HL-60/S4 (cell line): ENCODE measurements around the gene PREPL.
"Not testable (repeated sequence)": the region's sequence is repeated elsewhere in the genome, so short reads cannot be mapped to it uniquely, and the experiment has no call there.

Experiments used
- in situ Hi-C: fragments of 300-500 bp; cut with MboI; formaldehyde crosslinking; loops from 2 replicates; pipeline ENCODE4 v1.14.3; 2022; ENCODE audit warnings: low sequenced_read_pairs

Gene PREPL

DNA sequence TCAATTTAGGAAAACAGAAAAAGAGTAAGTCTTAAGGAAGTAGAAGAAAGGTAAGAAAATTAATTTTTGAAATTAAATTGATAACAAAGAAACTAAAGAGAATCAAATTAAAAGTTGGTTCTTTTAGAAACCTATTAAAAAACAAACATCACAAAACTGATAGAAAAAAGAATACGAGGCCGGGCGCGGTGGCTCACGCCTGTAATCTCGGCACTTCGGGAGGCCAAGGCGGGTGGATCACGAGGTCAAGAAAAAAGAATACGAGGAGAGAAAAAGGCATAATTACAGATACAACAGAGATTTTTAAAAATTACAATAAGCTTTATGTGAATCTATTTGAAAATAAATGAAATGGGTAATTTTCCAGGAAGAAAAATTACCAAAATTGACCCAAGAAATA is 11.8 kb downstream of the PREPL start:
- in situ Hi-C loops: no loop called here

- in situ Hi-C loops: no loop called here
These were observed 12.9 kb downstream of the PREPL start for GRCh38 chr2:44348400-44348799.

GRCh38 chr2:44347526-44347925 is 13.8 kb downstream of the PREPL start:
- in situ Hi-C loops: no loop called here

- in situ Hi-C loops: no loop called here
These were observed 18.4 kb downstream of the PREPL start for GRCh38 chr2:44342854-44343253.

DNA sequence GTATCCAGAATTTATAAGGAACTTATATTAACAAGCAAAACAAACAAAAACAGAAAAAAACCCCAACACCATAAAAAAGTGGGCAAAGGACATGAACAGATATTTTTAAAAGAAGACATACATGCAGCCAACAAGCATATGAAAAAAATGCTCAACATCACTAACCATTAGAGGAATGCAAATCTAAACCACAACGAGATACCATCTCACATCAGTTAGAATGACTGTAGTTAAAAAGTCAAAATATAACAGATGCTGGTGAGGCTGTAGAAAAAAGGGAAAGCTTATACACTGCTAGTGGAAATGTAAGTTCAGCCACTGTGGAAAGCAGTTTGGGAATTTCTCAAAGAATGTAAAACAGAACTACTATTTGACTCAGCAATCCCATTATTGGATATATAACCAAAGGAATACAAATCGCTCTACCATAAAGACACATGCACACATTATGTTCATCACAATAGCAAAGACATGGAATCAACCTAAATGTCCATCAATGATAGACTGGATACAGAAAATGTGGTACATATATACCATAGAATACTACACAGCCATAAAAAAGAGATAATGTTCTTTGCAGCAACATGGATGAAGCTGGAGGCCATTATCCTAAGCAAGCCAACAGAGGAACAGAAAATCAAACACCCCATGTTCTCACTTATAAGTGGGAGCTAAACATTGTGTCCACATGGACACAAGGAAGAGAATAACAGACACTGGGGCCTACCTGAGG is 25.3 kb downstream of the PREPL start:
- in situ Hi-C loops: no loop called here

DNA sequence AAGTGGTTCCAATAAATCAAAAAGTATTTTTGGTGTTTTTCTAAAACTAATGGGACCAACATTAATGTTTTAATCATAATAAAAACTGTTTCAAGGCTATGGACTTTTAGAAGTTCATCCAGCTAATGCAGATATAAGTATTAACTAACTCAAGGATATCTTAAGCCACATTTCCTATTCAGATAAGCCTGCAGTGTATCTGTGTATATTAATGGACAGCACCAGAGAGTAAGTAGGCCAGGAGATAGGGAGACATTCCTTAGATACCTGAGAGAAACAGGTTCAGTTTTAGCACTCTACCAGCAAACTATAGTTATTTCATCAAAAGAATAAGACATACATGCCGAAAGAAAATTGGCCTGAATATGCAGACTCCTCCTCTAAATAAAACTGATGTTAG is 27.3 kb downstream of the PREPL start:
- in situ Hi-C loops: no loop called here

GRCh38 chr2:44330801-44331200 is 30.5 kb downstream of the PREPL start:
- in situ Hi-C loops: no loop called here

DNA sequence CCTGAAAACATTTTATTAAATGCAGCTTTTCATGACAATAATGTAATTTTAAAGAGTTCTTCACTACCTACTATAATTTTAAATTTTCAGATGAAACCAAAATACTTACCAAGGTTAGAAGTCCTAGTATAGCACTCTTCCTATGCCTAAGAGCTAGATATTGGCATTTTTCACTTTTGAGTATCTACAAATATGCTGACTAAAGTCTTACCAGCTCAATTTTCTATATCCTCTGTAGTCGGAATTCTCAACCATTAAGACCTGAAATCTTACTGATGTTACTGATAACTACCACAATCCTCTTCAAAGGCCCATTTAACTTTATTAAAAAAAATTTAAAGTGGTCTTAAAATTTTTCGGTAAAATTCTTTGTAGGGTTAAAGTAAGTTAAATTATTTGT is 32.0 kb downstream of the PREPL start:
- in situ Hi-C loops: no loop called here

DNA sequence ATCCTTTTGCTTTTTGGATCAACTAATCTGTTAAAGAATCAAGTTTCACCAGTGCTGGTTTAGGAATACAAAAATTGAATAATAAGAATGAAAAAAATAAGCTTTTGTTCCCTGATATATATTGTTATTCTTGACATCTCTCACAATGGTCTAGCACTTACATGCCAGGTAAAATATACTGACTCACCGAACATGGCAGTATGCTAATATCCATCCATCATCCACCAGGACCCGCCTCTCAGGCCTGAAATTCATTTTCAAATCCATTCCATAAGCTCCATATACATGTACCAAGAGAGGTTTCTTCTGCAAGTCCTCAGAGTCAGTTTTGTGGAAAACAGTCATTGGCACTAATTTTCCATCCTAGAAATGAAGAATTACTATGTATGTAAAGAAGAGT is 32.5 kb downstream of the PREPL start:
- in situ Hi-C loops: no loop called here

GRCh38 chr2:44326548-44327264 is 34.6 kb downstream of the PREPL start:
- in situ Hi-C loops: no loop called here

GRCh38 chr2:44325897-44326296 is 35.4 kb downstream of the PREPL start:
- in situ Hi-C loops: no loop called here

GRCh38 chr2:44324971-44325426 is 36.3 kb downstream of the PREPL start:
- in situ Hi-C loops: no loop called here

GRCh38 chr2:44321360-44321759 is 39.9 kb downstream of the PREPL start:
- in situ Hi-C loops: no loop called here

DNA sequence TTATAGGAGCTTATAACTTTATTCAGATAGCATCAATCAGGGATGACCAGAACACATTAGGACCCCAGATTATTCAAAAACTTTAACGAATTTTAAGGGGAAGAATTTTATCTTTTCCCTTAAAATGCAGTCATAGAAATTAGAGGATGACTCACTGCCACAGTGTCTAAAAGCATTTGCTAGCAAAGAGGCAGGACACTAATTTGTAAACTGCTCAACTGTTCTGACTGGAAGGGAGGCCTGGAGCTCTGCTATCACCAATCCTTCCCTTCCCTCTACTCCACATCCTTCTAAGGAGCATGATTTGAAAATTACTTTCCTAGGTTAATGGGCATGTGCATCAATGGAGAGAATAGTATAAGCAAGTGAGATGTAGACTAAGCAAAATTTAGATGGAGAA is 40.5 kb downstream of the PREPL start:
- in situ Hi-C loops: no loop called here

DNA sequence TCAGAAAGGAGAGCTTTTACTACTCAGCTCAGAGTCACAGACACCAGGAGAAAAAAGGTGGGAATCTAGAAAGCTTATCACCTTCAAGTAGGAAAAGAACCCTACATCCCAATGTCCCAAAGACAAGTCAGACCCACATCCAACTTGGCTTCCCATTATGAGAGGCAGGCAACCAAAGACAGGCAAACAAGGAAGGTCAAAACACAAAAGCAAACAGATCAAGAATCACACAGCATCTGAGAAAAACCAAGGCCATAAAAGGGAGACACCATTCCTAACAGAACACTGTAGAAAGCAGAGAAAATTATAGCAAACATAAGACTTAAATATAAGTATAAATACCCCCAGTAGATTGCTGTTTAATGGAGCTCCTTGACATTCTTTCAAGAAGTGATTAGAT is 45.3 kb downstream of the PREPL start:
- in situ Hi-C loops: no loop called here

DNA sequence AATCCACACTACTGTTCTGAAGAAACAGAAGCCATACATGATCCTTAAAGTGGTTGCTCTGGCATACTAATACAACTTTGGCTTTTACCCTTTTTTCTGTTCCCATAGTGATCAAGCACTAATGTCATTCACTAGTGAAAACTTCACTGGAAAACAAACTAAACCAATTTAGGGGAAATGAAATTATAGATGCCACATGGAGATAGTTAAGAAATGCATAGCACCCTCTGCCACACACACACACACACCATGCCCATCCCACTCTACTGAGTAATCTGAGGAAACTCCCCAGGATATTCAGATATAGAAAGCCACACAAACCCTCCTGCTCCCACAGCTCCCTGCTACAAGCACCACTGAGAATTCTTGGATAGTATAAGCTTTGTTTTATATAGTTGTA is 46.9 kb downstream of the PREPL start:
- in situ Hi-C loops: no loop called here

GRCh38 chr2:44310287-44310686 is 51.0 kb downstream of the PREPL start:
- in situ Hi-C loops: no loop called here

- in situ Hi-C loops: no loop called here
These were observed 55.4 kb downstream of the PREPL start for GRCh38 chr2:44305882-44306281.

GRCh38 chr2:44304258-44304657 is 57.0 kb downstream of the PREPL start:
- in situ Hi-C loops: no loop called here

GRCh38 chr2:44303766-44304165 is 57.5 kb downstream of the PREPL start:
- in situ Hi-C loops: not testable (repeated sequence)

- in situ Hi-C loops: no loop called here
These were observed 60.2 kb downstream of the PREPL start for GRCh38 chr2:44301111-44301510.

GRCh38 chr2:44299635-44300034 is 61.7 kb downstream of the PREPL start:
- in situ Hi-C loops: loop anchor here (25.0 kb wide), 1 partner anchor 212 kb away; no protein-coding TSS in a partner anchor
